Neural cell (in vitro differentiated cells): ENCODE data around the gene ACTMAP. TPM values are rescaled to one million over a fixed set of nuclear protein-coding genes. Genes with fewer than 3 reads are reported as not detected.

Experiments used
- H2AFZ ChIP-seq: fragments of 200-600, 300-800 bp; sonication (generic), shearing (Covaris generic); 2 replicates; pipeline ENCODE4 v1.6.0; 2014; ENCODE audit warnings: low read depth, mild to moderate bottlenecking, antibody characterized with exemption, low read length, moderate library complexity
- H3F3A ChIP-seq: fragments of 200-600 bp; shearing (Covaris generic); 2 replicates; pipeline ENCODE4 v1.6.1; 2016; ENCODE audit warnings: mild to moderate bottlenecking, moderate library complexity, mixed read lengths, antibody characterized with exemption, low read length; ENCODE audit not compliant: insufficient read depth, poor library complexity, severe bottlenecking
- H3K27ac ChIP-seq: fragments of 200-600, 300-800 bp; sonication (generic), shearing (Covaris generic); 2 replicates; pipeline ENCODE4 v1.5.1; 2014; ENCODE audit warnings: mild to moderate bottlenecking, low read length, moderate library complexity
- H3K27me3 ChIP-seq: fragments of 300-800, 200-600 bp; sonication (generic), shearing (Covaris generic); 2 replicates; pipeline ENCODE4 v1.6.0; 2014; ENCODE audit warnings: mild to moderate bottlenecking, low read depth, low read length, moderate library complexity; ENCODE audit not compliant: insufficient read depth
- H3K36me3 ChIP-seq: fragments of 300-800, 200-600 bp; sonication (generic), shearing (Covaris generic); 2 replicates; pipeline ENCODE4 v1.5.1; 2014; ENCODE audit warnings: mild to moderate bottlenecking, antibody characterized with exemption, low read length, moderate library complexity; ENCODE audit not compliant: insufficient read depth
- H3K4me2 ChIP-seq: fragments of 300-800, 200-600 bp; sonication (generic), shearing (Covaris generic); 2 replicates; pipeline ENCODE4 v1.6.0; 2014; ENCODE audit warnings: mild to moderate bottlenecking, low read length
- H3K4me3 ChIP-seq: fragments of 300-800, 200-600 bp; sonication (generic), shearing (Covaris generic); 2 replicates; pipeline ENCODE4 v1.5.1; 2014; ENCODE audit warnings: mild to moderate bottlenecking, low read length, moderate library complexity
- H3K79me2 ChIP-seq: fragments of 200-600 bp; shearing (Covaris generic); replicated peaks from 2 replicates; pipeline ENCODE4 v1.6.0; 2014; ENCODE audit warnings: mild to moderate bottlenecking, low read length, moderate library complexity; ENCODE audit not compliant: insufficient read depth
- H3K9ac ChIP-seq: fragments of 300-800, 200-600 bp; sonication (generic), shearing (Covaris generic); 2 replicates; pipeline ENCODE4 v1.6.1; 2016; ENCODE audit warnings: mild to moderate bottlenecking, low read length, mixed read lengths
- H3K9me2 ChIP-seq: fragments of 200-600 bp; shearing (Covaris generic); 2 replicates; pipeline ENCODE4 v1.6.1; 2016; ENCODE audit warnings: mild to moderate bottlenecking, low read length, mixed read lengths; ENCODE audit not compliant: insufficient read depth
- H3K9me3 ChIP-seq: fragments of 200-600, 300-800 bp; sonication (generic), shearing (Covaris generic); 2 replicates; pipeline ENCODE4 v1.6.1; 2016; ENCODE audit warnings: mild to moderate bottlenecking, mixed run types, low read length, moderate library complexity, mixed read lengths
- H4K20me1 ChIP-seq: fragments of 200-600 bp; shearing (Covaris generic); 2 replicates; pipeline ENCODE4 v1.6.1; 2016; ENCODE audit warnings: mild to moderate bottlenecking, mixed run types; ENCODE audit not compliant: insufficient read depth
- CTCF ChIP-seq: fragments of 450-650 bp; IDR thresholded peaks from 2 replicates; pipeline ENCODE4 v1.5.1; 2014; ENCODE audit warnings: antibody characterized with exemption, mild to moderate bottlenecking, moderate library complexity; ENCODE audit not compliant: poor library complexity, severe bottlenecking
- EP300 ChIP-seq: fragments of 450-650 bp; conservative IDR thresholded peaks from 2 replicates; pipeline ENCODE4 v1.6.1; 2014; ENCODE audit warnings: antibody characterized with exemption, mild to moderate bottlenecking, moderate library complexity; ENCODE audit not compliant: poor library complexity, severe bottlenecking
- EZH2 ChIP-seq: fragments of 200-600, 300-800 bp; shearing (Covaris generic), sonication (generic); IDR thresholded peaks from 2 replicates; pipeline ENCODE4 v1.6.1; 2014; ENCODE audit warnings: antibody characterized with exemption, low read length, borderline replicate concordance, mild to moderate bottlenecking; ENCODE audit not compliant: insufficient read depth, poor library complexity, severe bottlenecking
- MXI1 ChIP-seq: fragments of 450-650 bp; conservative IDR thresholded peaks from 2 replicates; pipeline ENCODE4 v1.6.1; 2014; ENCODE audit warnings: antibody characterized with exemption, mild to moderate bottlenecking; ENCODE audit not compliant: poor library complexity, severe bottlenecking
- POLR2AphosphoS5 ChIP-seq: IDR thresholded peaks from 2 replicates; pipeline ENCODE4 v1.6.1; 2012
- RAD21 ChIP-seq: fragments of 450-650 bp; conservative IDR thresholded peaks from 2 replicates; pipeline ENCODE4 v1.6.1; 2014; ENCODE audit warnings: antibody characterized with exemption, mild to moderate bottlenecking, moderate library complexity
- REST ChIP-seq: IDR thresholded peaks from 2 replicates; pipeline ENCODE4 v1.6.1; 2012; ENCODE audit warnings: borderline replicate concordance
- SMC3 ChIP-seq: fragments of 450-650 bp; conservative IDR thresholded peaks from 2 replicates; pipeline ENCODE4 v1.6.1; 2014; ENCODE audit warnings: antibody characterized with exemption, mild to moderate bottlenecking, moderate library complexity; ENCODE audit not compliant: poor library complexity
- TAF1 ChIP-seq: IDR thresholded peaks from 2 replicates; pipeline ENCODE4 v1.6.1; 2012; ENCODE audit warnings: low read depth
- polyA plus RNA-seq: library from polyadenylated mRNA; depleted of rRNA; stranded (reverse); fragments of >200 nt; gene quantifications from 2 replicates; pipeline ENCODE4 v1.2.3, GENCODE V29; 2014

Gene ACTMAP
- polyA plus RNA-seq, 1 donor from 2014 or later: not detected

- H3K36me3 ChIP-seq: no peaks in the 10 kb centered on the region
These were observed 24.0 kb downstream of the ACTMAP start for GRCh38 chr19:40726279-40726678.

GRCh38 chr19:40724855-40725254, 25.4 kb downstream of the ACTMAP start:
- Histone ChIP-seq H3K9me3 (no peaks in the 10 kb centered on the region), H2AFZ (no peak overlapping the region), H3K27ac (no peak overlapping the region), H3K9me2 (no peaks in the 10 kb centered on the region), H3K27me3 (no peaks in the 10 kb centered on the region), H3K4me3 (no peak overlapping the region), H3F3A (no peaks in the 10 kb centered on the region), H3K36me3 (no peaks in the 10 kb centered on the region), H3K4me2 (no peak overlapping the region), H3K79me2 (peaks cover 6% of the 10 kb centered on the region), H4K20me1 (no peaks in the 10 kb centered on the region), H3K9ac (no peak overlapping the region)
- TF ChIP-seq EP300: no peak
- no peak for TF ChIP-seq POLR2AphosphoS5
- no peak for TF ChIP-seq REST

More at GRCh38 chr19:40726279-40726678, 24.0 kb downstream of the ACTMAP start:
- H3K4me2 ChIP-seq: no peak overlapping the region
- H3K9me2 ChIP-seq: no peaks in the 10 kb centered on the region
- H4K20me1 ChIP-seq: no peaks in the 10 kb centered on the region
- H3F3A ChIP-seq: no peaks in the 10 kb centered on the region
- H3K27ac ChIP-seq: no peak overlapping the region
- H3K79me2 ChIP-seq: peaks cover 4% of the 10 kb centered on the region
- no peaks in the 10 kb centered on the region for H3K9me3 ChIP-seq
- H3K9ac ChIP-seq: no peak overlapping the region
- no peaks in the 10 kb centered on the region for H3K27me3 ChIP-seq
- TF ChIP-seq RAD21 (no peak), EZH2 (no peak), REST (no peak), MXI1 (no peak), CTCF (no peak), POLR2AphosphoS5 (no peak), TAF1 (no peak), EP300 (no peak), SMC3 (no peak)
- no peak overlapping the region for H2AFZ ChIP-seq
- H3K4me3 ChIP-seq: no peak overlapping the region
